Pancreas (tissue), 10 donors: ENCODE data around the gene CRYBG3. TPM values are rescaled to one million over a fixed set of nuclear protein-coding genes. Genes with fewer than 3 reads are reported as not detected.

Source experiments
- ATAC-seq, 4 donors: fragments of 200-7000 bp; cut with Tn5 transposase; one replicate each; pipeline versions ENCODE4 v1.8.0 to v1.9.1; 2020; ENCODE audit warnings: mild to moderate bottlenecking in 4 of 4, moderate library complexity in 4 of 4
- DNase-seq, 6 donors: peaks; one replicate each; pipeline ENCODE4 v3.0.0-alpha.2; 2020
- FAIRE-seq: peaks from 2 replicates; lab custom pipeline; 2012; peaks lifted over from hg19 to GRCh38; lab: Jason Lieb, UNC
- H3K27ac ChIP-seq, 4 donors: fragments of 200-600 bp; sonication (generic); 1 replicate in 3 of 4; 2 replicates in 1 of 4; pipeline versions ENCODE4 v1.5.0 to v1.8.0; 2020
- H3K27me3 ChIP-seq, 4 donors: fragments of 200-600 bp; one replicate each; pipeline ENCODE4 v1.8.0; 2021
- H3K36me3 ChIP-seq, 3 donors: fragments of 200-600 bp; sonication (generic) in 1 of 3; one replicate each; pipeline versions ENCODE4 v1.5.0 to v1.8.0; 2020 to 2021
- H3K4me1 ChIP-seq, 3 donors: fragments of 200-600 bp; one replicate each; pipeline ENCODE4 v1.8.0; 2021
- H3K4me3 ChIP-seq, 4 donors: fragments of 200-600 bp; sonication (generic) in 2 of 4; one replicate each; pipeline versions ENCODE4 v1.5.0 to v1.8.0; 2020 to 2021
- H3K9me3 ChIP-seq, 4 donors: fragments of 200-600 bp; one replicate each; pipeline ENCODE4 v1.8.0; 2021
- CTCF ChIP-seq, 4 donors: fragments of 200-600 bp; sonication (generic) in 3 of 4; IDR thresholded peaks; one replicate each; pipeline versions ENCODE4 v1.5.0 to v1.8.0; 2021; ENCODE audit warnings: antibody characterized with exemption in 4 of 4
- WGBS, 2 donors: extraction: QIAGEN DNeasy Blood & Tissue Kit; methylation state at CpG; one replicate each; pipeline ENCODE4 v1.1.7; 2013; 5-methylcytosine and 5-hydroxymethylcytosine counted together
- intact Hi-C, 3 donors: fragments of 100-400 bp; cut with DNase I; formaldehyde crosslinking; loops; one replicate each; pipeline versions ENCODE4 v1.11.1 to v1.14.2; 2022
- polyA plus RNA-seq, 2 donors: library from polyadenylated mRNA; stranded (reverse); fragments of 200-250 nt; gene quantifications; one replicate each; pipeline ENCODE4 v1.2.3, GENCODE V29; 2013
- total RNA-seq, 6 donors: library from RNA; stranded (reverse); fragmentation: NEBNext Ultra II Directional in 4 of 6; extraction: Animal tissue kit (Norgen Biotek cat#: 25700) in 4 of 6; gene quantifications; one replicate each; pipeline versions ENCODE4 v1.2.1 to v1.2.4, GENCODE V29; 2021 to 2023
- donor health status: healthy with polysubstance abuse.
- donor health status: DM: no; HTN: no; CAD: no; lungs with moderate emphysema.
- donor health status: DM: no; HTN: no; CAD: no.
- donor health status: control.
- donor health status: control.
- donor health status: Bipolar disorder and iron deficiency.
- donor health status: DM: yes; HTN: yes; CAD: no.
- donor health status: DM: no; HTN: no; CAD: no.
- donor health status: DM: no; HTN: no; CAD: no.
- donor health status: DM: yes; HTN: yes; CAD: no.

The CRYBG3 gene
- total and polyA plus RNA-seq, 8 donors: 3.1 to 15.2 (median 10.2) TPM

- Histone ChIP-seq H3K36me3 (no peaks in the 10 kb centered on the region), H3K27me3 (no peaks in the 10 kb centered on the region), H3K9me3 (no peaks in the 10 kb centered on the region), H3K4me1 (no peaks in the 10 kb centered on the region), H3K27ac (no peak overlapping the region), H3K4me3 (no peak overlapping the region)
- FAIRE-seq: no peak
- DNase-seq: no peak
- intact Hi-C loops: loop anchor here in 1 of 3 donors (10.0 kb wide), 1 partner anchor 219 kb away; no protein-coding TSS in a partner anchor
- 80 to 86% methylated on average over 4 of the region's 4 CpGs for WGBS, 2 donors
- ATAC-seq: no peak
- TF ChIP-seq CTCF (IDR thresholded peaks at IDR 0.05): no peak
These were observed 25.9 kb upstream of the CRYBG3 start for GRCh38 chr3:97795951-97796350.

- no peak for ATAC-seq
- Histone ChIP-seq H3K27ac (no peak overlapping the region), H3K27me3 (no peaks in the 10 kb centered on the region), H3K36me3 (no peaks in the 10 kb centered on the region), H3K4me1 (no peaks in the 10 kb centered on the region), H3K9me3 (no peaks in the 10 kb centered on the region), H3K4me3 (no peak overlapping the region)
- WGBS, 2 donors: 82 to 91% methylated on average over 3 of the region's 3 CpGs
- FAIRE-seq: no peak
- no peak for DNase-seq
- intact Hi-C loops: no loop called here
- TF ChIP-seq CTCF (IDR thresholded peaks at IDR 0.05): no peak
These were observed 17.3 kb upstream of the CRYBG3 start for GRCh38 chr3:97804471-97804870.

DNA sequence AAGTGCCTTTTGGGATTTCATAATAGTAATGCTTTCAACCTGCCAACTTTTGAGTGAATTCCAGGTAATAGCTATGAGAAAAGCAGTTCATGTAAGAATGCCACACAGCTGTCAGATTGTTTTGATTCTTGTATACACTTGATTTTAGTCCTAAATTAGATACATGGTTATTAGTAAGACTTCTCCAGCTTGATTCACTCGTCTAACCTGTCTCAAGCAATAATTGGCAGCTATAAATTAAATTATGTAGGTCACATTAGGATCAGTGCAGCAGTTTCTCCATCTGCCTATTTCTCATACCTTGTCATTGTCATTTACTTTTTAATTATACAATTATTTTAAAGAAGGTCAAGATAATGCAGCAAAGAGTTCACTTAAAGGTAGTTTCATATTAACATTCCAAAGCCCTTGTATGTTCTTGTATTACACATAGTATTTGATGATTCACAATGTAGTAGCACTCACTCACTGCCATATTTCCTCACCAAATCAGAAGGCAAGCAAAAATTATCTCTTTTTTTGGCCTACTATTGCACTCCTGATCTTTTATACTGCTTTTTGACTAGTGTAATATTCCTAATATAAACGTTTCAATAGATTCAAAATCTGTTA is 10.9 kb upstream of the CRYBG3 start:
- 48 to 58% methylated on average over 2 of the region's 2 CpGs for WGBS, 2 donors
- Histone ChIP-seq H3K27ac (no peak overlapping the region), H3K9me3 (no peaks in the 10 kb centered on the region), H3K36me3 (no peaks in the 10 kb centered on the region), H3K4me3 (no peak overlapping the region), H3K4me1 (no peaks in the 10 kb centered on the region), H3K27me3 (no peaks in the 10 kb centered on the region)
- no peak for TF ChIP-seq CTCF (IDR thresholded peaks at IDR 0.05)
- intact Hi-C loops: no loop called here
- ATAC-seq (no peak), DNase-seq (no peak), FAIRE-seq (no peak)

DNA sequence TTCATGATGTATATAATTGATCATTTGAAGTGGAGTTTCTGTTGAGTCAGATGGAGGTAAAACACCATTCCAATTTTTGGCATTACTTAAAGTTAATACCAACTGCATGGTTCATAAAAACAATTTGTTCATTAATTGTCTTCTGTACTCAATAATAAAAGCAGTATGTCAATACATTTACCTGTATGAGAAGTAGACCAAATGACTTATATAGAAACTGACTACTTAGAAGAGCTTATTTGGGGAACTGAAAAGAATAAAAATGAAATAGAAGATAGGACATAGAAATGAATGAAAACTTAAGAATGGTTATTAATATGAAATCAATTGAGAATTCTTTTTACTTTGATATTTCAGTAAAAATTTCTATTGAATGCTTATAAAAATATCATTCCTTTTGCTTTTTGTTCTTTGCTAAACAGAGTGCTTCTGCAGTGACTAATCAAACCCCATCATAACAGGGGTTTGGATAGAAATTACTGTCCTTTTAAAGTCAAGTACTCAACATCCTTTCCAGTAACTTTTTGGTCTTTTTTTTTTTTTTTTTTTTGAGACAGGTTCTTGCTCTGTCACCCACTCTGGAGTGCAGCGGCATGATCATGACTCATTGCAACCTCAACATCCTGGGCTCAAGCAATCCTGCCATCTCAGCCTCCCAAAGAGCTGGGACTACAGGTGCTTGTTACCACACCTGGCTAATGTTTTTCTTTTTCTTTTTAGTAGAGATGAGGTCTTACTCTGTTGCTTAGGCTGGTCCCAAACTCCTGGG is 6.5 kb upstream of the CRYBG3 start:
- ATAC-seq (no peak), FAIRE-seq (no peak), DNase-seq (no peak)
- Histone ChIP-seq H3K4me1 (no peaks in the 10 kb centered on the region), H3K27ac (no peak overlapping the region), H3K36me3 (no peaks in the 10 kb centered on the region), H3K4me3 (no peak overlapping the region), H3K27me3 (no peaks in the 10 kb centered on the region), H3K9me3 (no peaks in the 10 kb centered on the region)
- intact Hi-C loops: no loop called here
- WGBS, 2 donors: 0 to 48% methylated on average over 1 of the region's 1 CpG
- TF ChIP-seq CTCF (IDR thresholded peaks at IDR 0.05): no peak

DNA sequence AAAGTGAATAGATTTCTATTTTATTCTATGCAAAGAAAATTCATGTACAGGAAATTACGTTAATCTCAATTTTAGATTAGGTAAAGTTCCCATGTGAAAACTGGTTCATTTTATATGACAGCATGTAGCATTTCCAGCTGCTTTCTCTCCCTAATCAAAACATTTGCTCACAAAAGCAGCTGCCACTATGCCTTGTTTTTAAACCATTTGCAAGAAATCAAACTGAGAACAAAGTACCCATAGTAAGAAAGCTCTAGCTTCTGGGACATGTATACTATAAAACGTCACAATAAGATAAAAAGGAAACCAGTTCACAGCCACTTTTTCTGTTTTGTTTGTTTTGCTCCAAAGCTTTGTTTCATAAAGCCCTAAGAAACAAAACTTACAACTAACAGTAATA is 5.0 kb upstream of the CRYBG3 start:
- FAIRE-seq (no peak), DNase-seq (no peak), ATAC-seq (no peak)
- intact Hi-C loops: no loop called here
- WGBS, 2 donors: 79 to 82% methylated on average over 2 of the region's 2 CpGs
- H3K27me3 ChIP-seq: no peaks in the 10 kb centered on the region
- H3K9me3 ChIP-seq: no peaks in the 10 kb centered on the region
- TF ChIP-seq CTCF (IDR thresholded peaks at IDR 0.05): no peak
- no peaks in the 10 kb centered on the region for H3K36me3 ChIP-seq
- H3K4me1 ChIP-seq: no peaks in the 10 kb centered on the region
- H3K27ac ChIP-seq: no peak overlapping the region
- H3K4me3 ChIP-seq: no peak overlapping the region
